K562 (cell line): ENCODE results near the gene KCNF1. TPM values are rescaled to one million over a fixed set of nuclear protein-coding genes. Genes with fewer than 3 reads are reported as not detected.

ENCODE experiments used
- ATAC-seq: fragments of 200-7000 bp; cut with Tn5 transposase; 3 replicates; pipeline ENCODE4 v1.9.1; 2020; ENCODE audit warnings: moderate library complexity
- BruUV-seq: library from RNA; stranded (reverse); fragments of 400-500 nt; replicated peaks from 2 replicates; lab custom pipeline; 2021; lab: Mats Ljungman, UMichigan
- CTCF ChIA-PET: fragments of 300-600 bp; formaldehyde crosslinking; extraction: SDS; loops from one replicate; lab custom pipeline; 2021; ENCODE audit warnings: low intra/inter-chr PET ratio; lab: Yijun Ruan, JAX
- POLR2A ChIA-PET: fragments of 300-600, 350-650 bp; sonication (Branson Sonifier 250); formaldehyde crosslinking; extraction: SDS; loops from one replicate; lab custom pipeline; 2021; ENCODE audit warnings: antibody characterized with exemption, inconsistent platforms; lab: Yijun Ruan, JAX
- DNase-seq, 4 experiments: peaks; one replicate each; pipeline versions ENCODE4 v3.0.0 to v3.0.0-alpha.2; 2011 to 2018; ENCODE audit warnings: low spot score in 3 of 4, mixed read lengths in 3 of 4; ENCODE audit errors: extremely low read depth in 1 of 4
- FAIRE-seq: peaks from 2 replicates; lab custom pipeline; 2011; peaks lifted over from hg19 to GRCh38; lab: Jason Lieb, UNC
- H2AFZ ChIP-seq: 2 replicates; pipeline ENCODE4 v1.6.0; 2011; ENCODE audit warnings: low read depth, low read length, control low read depth, inconsistent platforms
- H3K27ac ChIP-seq: fragments of 200-600 bp; 3 replicates; pipeline ENCODE4 v1.8.0; 2011; ENCODE audit warnings: low read depth, mild to moderate bottlenecking, control low read depth, inconsistent platforms, low read length, moderate library complexity, mixed read lengths; ENCODE audit errors: extremely low read depth
- H3K27me3 ChIP-seq, 2 experiments: fragments of 300-600 bp in 1 of 2; 2 replicates in 1 of 2; 3 replicates in 1 of 2; pipeline versions ENCODE4 v1.6.0 to v1.8.0; 2011; ENCODE audit warnings: inconsistent platforms in 2 of 2, low read length in 2 of 2, mild to moderate bottlenecking in 1 of 2, mixed read lengths in 1 of 2, moderate library complexity in 1 of 2; ENCODE audit not compliant: control insufficient read depth in 2 of 2, insufficient read depth in 2 of 2
- H3K36me3 ChIP-seq: fragments of 300-600 bp; 3 replicates; pipeline ENCODE4 v1.8.0; 2011; ENCODE audit warnings: mild to moderate bottlenecking, low read length, inconsistent platforms; ENCODE audit not compliant: control insufficient read depth, insufficient read depth
- H3K4me1 ChIP-seq, 2 experiments: fragments of 200-600 bp in 1 of 2; replicated peaks in 1 of 2; 2 replicates in 1 of 2; 3 replicates in 1 of 2; pipeline versions ENCODE4 v1.5.1 to v1.8.0; 2011; ENCODE audit warnings: inconsistent platforms in 2 of 2, low read length in 2 of 2, mild to moderate bottlenecking in 1 of 2, mixed read lengths in 1 of 2, moderate library complexity in 1 of 2; ENCODE audit not compliant: control insufficient read depth in 2 of 2, insufficient read depth in 2 of 2
- H3K4me2 ChIP-seq: 2 replicates; pipeline ENCODE4 v1.6.1; 2011; ENCODE audit warnings: low read length, control low read depth, inconsistent platforms, mixed read lengths; ENCODE audit not compliant: insufficient read depth
- H3K4me3 ChIP-seq: fragments of 200-600 bp; sonication (generic), shearing (Covaris generic); 2 replicates; pipeline ENCODE4 v1.5.1; 2016; ENCODE audit warnings: control low read depth, inconsistent platforms
- H3K79me2 ChIP-seq: fragments of 200-600 bp; 3 replicates; pipeline ENCODE4 v1.8.0; 2011; ENCODE audit warnings: low read length, inconsistent platforms; ENCODE audit not compliant: control insufficient read depth, insufficient read depth
- H3K9ac ChIP-seq, 2 experiments: 2 replicates each; pipeline versions ENCODE4 v1.6.0 to v1.6.1; 2011; ENCODE audit warnings: low read depth in 2 of 2, low read length in 2 of 2, control low read depth in 1 of 2, inconsistent platforms in 1 of 2, mild to moderate bottlenecking in 1 of 2, mixed read lengths in 1 of 2; ENCODE audit not compliant: insufficient read depth in 1 of 2
- H3K9me1 ChIP-seq: one replicate; pipeline ENCODE4 v1.6.0; 2011; ENCODE audit warnings: inconsistent platforms, mild to moderate bottlenecking, low read length, moderate library complexity; ENCODE audit not compliant: control insufficient read depth, insufficient read depth
- H3K9me3 ChIP-seq: replicated peaks from 2 replicates; pipeline ENCODE4 v1.5.1; 2011; ENCODE audit warnings: low read depth, low read length, inconsistent platforms; ENCODE audit not compliant: control insufficient read depth, insufficient read depth
- H4K20me1 ChIP-seq: replicated peaks from 2 replicates; pipeline ENCODE4 v1.6.1; 2011; ENCODE audit warnings: low read length, inconsistent platforms, mixed read lengths; ENCODE audit not compliant: control insufficient read depth, insufficient read depth
- ID3 ChIP-seq, 2 experiments: fragments of 250-450 bp in 1 of 2; fragments of 450-650 bp in 1 of 2; sonication (Bioruptor Pico) in 1 of 2; IDR thresholded peaks; 2 replicates each; pipeline versions ENCODE4 v1.6.1 to v1.8.0; 2016 to 2021; ENCODE audit warnings: mild to moderate bottlenecking in 2 of 2, moderate library complexity in 2 of 2, missing compliant biosample characterization in 1 of 2, missing genetic modification characterization in 1 of 2
- SRSF9 ChIP-seq: fragments of 200-400 bp; formaldehyde crosslinking; IDR thresholded peaks from 2 replicates; pipeline ENCODE4 v1.6.1; 2017; ENCODE audit warnings: low read depth, low read length, borderline replicate concordance
- TCF15 ChIP-seq: fragments of 250-450 bp; sonication (Bioruptor Pico); IDR thresholded peaks from 2 replicates; pipeline ENCODE4 v1.8.0; 2022; ENCODE audit warnings: moderate library complexity, mild to moderate bottlenecking, inconsistent platforms
- ZNF639 ChIP-seq, 2 experiments: fragments of 200-800 bp in 1 of 2; sonication (Bioruptor generic) in 1 of 2; sonication (generic) in 1 of 2; formaldehyde crosslinking in 1 of 2; IDR thresholded peaks in 1 of 2; conservative IDR thresholded peaks in 1 of 2; 2 replicates each; pipeline versions ENCODE4 v1.5.0 to v1.6.1; 2016 to 2020; ENCODE audit warnings: missing compliant biosample characterization in 1 of 2, missing genetic modification characterization in 1 of 2, missing genetic modification reagents in 1 of 2
- WGBS: fragments of 100-300 bp; shearing (Covaris generic); methylation state at CpG from one replicate; pipeline ENCODE4 v1.1.6; 2016; ENCODE audit warnings: low coverage, mixed read lengths; ENCODE audit not compliant: insufficient coverage; ENCODE audit errors: missing lambda C conversion rate; 5-methylcytosine and 5-hydroxymethylcytosine counted together
- in situ Hi-C: fragments of 300-500 bp; cut with MboI; formaldehyde crosslinking; loops from 4 replicates; pipeline ENCODE4 v1.15.0; 2018; ENCODE audit warnings: inconsistent platforms, mixed read lengths
- intact Hi-C: fragments of 100-400 bp; cut with micrococcal nuclease; formaldehyde crosslinking; loops from 2 replicates; pipeline ENCODE4 v1.14.2; 2022
- polyA plus RNA-seq, 8 experiments: library from polyadenylated mRNA; depleted of rRNA in 4 of 8; stranded (reverse) in 5 of 8; unstranded in 3 of 8; fragments of >200 nt; fragmentation: Nextera tagmentation in 2 of 8; fragmentation: Illumina TruSeq in 1 of 8; extraction: Ambion mirVana in 2 of 8; extraction: Trizol in 1 of 8; gene quantifications; 2 replicates each; pipeline versions ENCODE4 v1.2.1 to v1.2.3, GENCODE V29; 2011 to 2014; ENCODE audit warnings: inconsistent platforms in 1 of 8, missing spikeins in 1 of 8
- total RNA-seq, 7 experiments: library from RNA; depleted of rRNA in 6 of 7; stranded (reverse); fragments of >200 nt in 6 of 7; fragmentation: Illumina TruSeq in 2 of 7; extraction: Trizol in 2 of 7; gene quantifications; 2 replicates each; pipeline versions ENCODE4 v1.2.1 to v1.2.3, GENCODE V29; 2011 to 2021; ENCODE audit warnings: low replicate concordance in 1 of 7

KCNF1 gene
- total and polyA plus RNA-seq, 9 of the 15 experiments (the other 6 are each of a cell fraction or from before 2014, with no cell fraction given) = not detected

GRCh38 chr2:10921525-10921924 is 9.8 kb downstream of the KCNF1 start (continued):
- TF ChIP-seq ID3 (CRISPR knock-in tag; IDR thresholded peaks at IDR 0.05) (no peak), ID3 (tag; IDR thresholded peaks at IDR 0.05) (no peak), TCF15 (no peak)
- TF ChIP-seq, all 486 proteins: peak for 0

GRCh38 chr2:10922307-10923007 is 10.7 kb downstream of the KCNF1 start:
- in situ Hi-C loops (no loop called here), intact Hi-C loops (no loop called here)
- no peak for ATAC-seq
- ChIA-PET CTCF (no interaction called here), POLR2A (interaction anchor here (0.5 kb wide), 1 partner anchor 600 kb away, joined by 3 read pairs; no protein-coding TSS in a partner anchor)
- no TSS peak for BruUV-seq
- 0 out of 2 replicates have a peak, but pooled peaks cover 27% of the 10 kb centered on the region for H4K20me1 ChIP-seq
- DNase-seq = no peak
- H3K36me3 ChIP-seq = no peaks in the 10 kb centered on the region
- no peak overlapping the region for H3K4me2 ChIP-seq
- WGBS = 4% methylated on average over 14 of the region's 20 CpGs
- no peak overlapping the region for H3K4me3 ChIP-seq
- H2AFZ ChIP-seq = no peak overlapping the region
- no peak overlapping the region for H3K27ac ChIP-seq
- peaks cover 8% of the 10 kb centered on the region for H3K9me1 ChIP-seq
- no peak for FAIRE-seq
- H3K79me2 ChIP-seq = no peaks in the 10 kb centered on the region
- peaks cover 27 to 78% of the 10 kb centered on the region in 2 experiments for H3K27me3 ChIP-seq
- no peaks in the 10 kb centered on the region for H3K9me3 ChIP-seq
- H3K9ac ChIP-seq = no peak overlapping the region; a peak in 1 of 4 replicates
- H3K4me1 ChIP-seq = peaks cover 10% of the 10 kb centered on the region in 2 experiments; a peak in 4 of 5 replicates
- no peak for TF ChIP-seq SRSF9
- TF ChIP-seq ZNF639 (CRISPR knock-in tag; conservative IDR thresholded peaks at IDR 0.05 in 1 of 2, IDR thresholded peaks at IDR 0.05 in 1 of 2) = no peak
